ENCODE measurements around the gene DGLUCY. TPM values are rescaled to one million over a fixed set of nuclear protein-coding genes. Genes with fewer than 3 reads are reported as not detected.

The DGLUCY gene
- total and polyA plus RNA-seq, 2 of the 13 experiments (the other 11 are each of a cell fraction or from before 2014, with no cell fraction given) = 14.8 to 36.3 TPM

- Histone ChIP-seq H3K27ac (ENCODE audit: extremely low read length, insufficient read depth, low read length) (no peak overlapping the region), H3K79me2 (ENCODE audit: insufficient read depth, low read length) (no peaks in the 10 kb centered on the region), H3K4me3 (replicated peaks in 1 of 3; ENCODE audit: insufficient read depth in 1 of 3, low read depth in 2 of 3, low read length in 3 of 3) (no peak overlapping the region), H4K20me1 (ENCODE audit: insufficient read depth, low read length) (no peaks in the 10 kb centered on the region), H3K27me3 (ENCODE audit: control insufficient read depth in 1 of 2, insufficient read depth in 2 of 2, low read length in 2 of 2) (no peaks in the 10 kb centered on the region), H2AFZ (ENCODE audit: low read length) (no peak overlapping the region), H3K9me3 (ENCODE audit: low read length) (peaks cover 6% of the 10 kb centered on the region; the same call in 1 of the 2 replicates), H3K9ac (ENCODE audit: insufficient read depth, low read depth, low read length) (no peak overlapping the region), H3K4me2 (ENCODE audit: low read depth, low read length) (no peak overlapping the region), H3K36me3 (replicated peaks in 1 of 2; ENCODE audit: control insufficient read depth in 1 of 2, insufficient read depth in 2 of 2, low read length in 2 of 2) (peaks cover 5 to 43% of the 10 kb centered on the region in 2 experiments), H3K4me1 (ENCODE audit: insufficient read depth, low read length) (no peaks in the 10 kb centered on the region)
- WGBS (ENCODE audit: low lambda C conversion rate) = 93% methylated on average over 7 of the region's 7 CpGs
- intact Hi-C loops (cut with micrococcal nuclease; ENCODE audit: unreplicated experiment) = no loop called here
- FAIRE-seq (no peak), DNase-seq (ENCODE audit: low spot score) (no peak), ATAC-seq (no peak)
- TF ChIP-seq ZNF354B (CRISPR knock-in tag; IDR thresholded peaks at IDR 0.05) = no peak
- TF ChIP-seq ZBTB2 (CRISPR knock-in tag; IDR thresholded peaks at IDR 0.05; ENCODE audit: low read depth) = no peak
- no peak for TF ChIP-seq SKIL (CRISPR knock-in tag; IDR thresholded peaks at IDR 0.05; ENCODE audit: borderline replicate concordance)
- no peak for TF ChIP-seq KAT7 (CRISPR knock-in tag; IDR thresholded peaks at IDR 0.05; ENCODE audit: borderline replicate concordance)
- TF ChIP-seq ZNF276 (CRISPR knock-in tag; IDR thresholded peaks at IDR 0.05; ENCODE audit: low read depth) = no peak
- TF ChIP-seq ZNF780A (CRISPR knock-in tag; IDR thresholded peaks at IDR 0.05) = no peak
- no peak for TF ChIP-seq SYNCRIP (IDR thresholded peaks at IDR 0.05; ENCODE audit: insufficient read depth, low read depth, low read length)
- no peak for TF ChIP-seq YY1 (IDR thresholded peaks at IDR 0.05; ENCODE audit: insufficient read depth, insufficient replicate concordance, low read depth, low read length)
- no TSS peak for BruUV-seq (replicated peaks)
- in situ Hi-C loops (cut with HindIII; ENCODE audit: extremely low pct_ligation_motif_present, low pct_unique_long_range_greater_than_20kb) = no loop called here
- ChIA-PET CTCF (ENCODE audit: low intra/inter-chr PET ratio, low total read pairs) (no interaction called here), POLR2A (no interaction called here)
These were observed 91.6 kb downstream of the DGLUCY start for GRCh38 chr14:91205459-91205858.

All from HepG2 (cell line).